ENCODE data around the gene ERCC5.

ERCC5 gene

GRCh38 chr13:102846261-102847015 lies 606 bp downstream of the ERCC5 start:
- DNase-seq = peak; percentile 5

DNA sequence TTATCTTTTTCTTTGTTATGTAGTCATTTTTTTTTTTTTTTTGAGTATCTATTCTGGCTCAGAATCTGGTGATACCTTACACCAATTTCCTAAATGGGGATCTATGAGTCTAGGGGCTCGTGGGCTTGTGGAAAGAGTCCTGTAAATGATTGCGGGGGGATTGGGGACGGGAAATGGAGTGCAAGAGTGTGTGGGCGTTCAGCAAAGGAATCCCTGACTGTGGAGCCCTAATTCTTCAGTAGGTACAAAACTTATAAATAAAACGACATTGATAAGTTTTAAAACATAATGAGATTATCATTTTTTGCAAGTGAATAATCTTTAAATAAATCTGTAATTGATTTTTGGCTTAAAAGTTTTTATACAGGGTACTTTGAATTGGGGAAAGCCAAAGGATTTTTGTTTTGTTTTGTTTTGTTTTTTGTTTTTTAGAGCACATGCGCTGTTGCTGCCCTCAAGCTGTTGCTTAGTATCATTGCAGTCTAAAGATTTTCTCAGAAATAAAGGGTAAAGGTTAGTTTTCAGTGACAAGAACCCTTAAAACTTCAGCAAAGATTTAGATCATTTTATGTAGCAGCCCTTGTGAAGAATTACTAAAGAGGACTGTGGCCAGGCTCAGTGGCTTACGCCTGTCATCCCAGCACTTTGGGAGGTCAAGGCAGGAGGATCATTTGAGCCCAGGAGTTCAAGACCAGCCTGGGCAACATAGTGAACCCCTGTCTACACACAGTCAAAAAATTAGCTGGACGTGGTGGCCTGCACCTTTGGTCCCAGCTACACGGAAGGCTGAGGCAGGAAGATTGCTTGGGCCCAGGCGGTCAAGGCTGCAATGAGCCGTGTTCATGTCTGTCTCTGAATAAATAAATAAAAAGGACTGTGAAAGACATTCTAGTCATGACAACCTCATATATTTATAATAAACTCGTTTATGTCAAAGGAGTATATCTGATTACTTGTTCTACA lies 1.7 kb downstream of the ERCC5 start:
- DNase-seq = peak; percentile 31

- no peak for DNase-seq
Measured at GRCh38 chr13:102848956-102849355, 3.1 kb downstream of the ERCC5 start.

GRCh38 chr13:102852556-102852955 lies 6.7 kb downstream of the ERCC5 start:
- DNase-seq = no peak

GRCh38 chr13:102854675-102855074 lies 8.8 kb downstream of the ERCC5 start:
- DNase-seq = no peak

DNA sequence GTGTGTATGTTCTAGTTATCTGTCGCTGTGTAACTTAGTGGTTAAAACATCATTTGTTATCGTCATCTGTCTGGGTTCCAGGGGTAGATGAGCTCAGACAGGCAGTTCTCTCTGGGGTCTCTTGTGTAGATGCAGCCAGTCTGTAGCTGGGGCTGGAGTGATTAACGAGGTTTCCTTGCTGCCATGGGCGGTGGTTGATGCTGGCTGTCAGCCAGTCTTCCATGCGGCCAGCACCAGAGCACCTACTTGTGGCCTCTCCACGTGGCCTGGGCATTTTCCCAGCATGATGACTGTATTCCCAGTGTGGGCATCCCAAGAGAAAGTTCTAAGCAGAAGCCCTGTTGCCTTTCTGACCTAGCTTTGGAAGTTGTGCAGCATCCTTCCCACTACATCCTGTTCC lies 10.7 kb downstream of the ERCC5 start:
- DNase-seq = no peak

DNA sequence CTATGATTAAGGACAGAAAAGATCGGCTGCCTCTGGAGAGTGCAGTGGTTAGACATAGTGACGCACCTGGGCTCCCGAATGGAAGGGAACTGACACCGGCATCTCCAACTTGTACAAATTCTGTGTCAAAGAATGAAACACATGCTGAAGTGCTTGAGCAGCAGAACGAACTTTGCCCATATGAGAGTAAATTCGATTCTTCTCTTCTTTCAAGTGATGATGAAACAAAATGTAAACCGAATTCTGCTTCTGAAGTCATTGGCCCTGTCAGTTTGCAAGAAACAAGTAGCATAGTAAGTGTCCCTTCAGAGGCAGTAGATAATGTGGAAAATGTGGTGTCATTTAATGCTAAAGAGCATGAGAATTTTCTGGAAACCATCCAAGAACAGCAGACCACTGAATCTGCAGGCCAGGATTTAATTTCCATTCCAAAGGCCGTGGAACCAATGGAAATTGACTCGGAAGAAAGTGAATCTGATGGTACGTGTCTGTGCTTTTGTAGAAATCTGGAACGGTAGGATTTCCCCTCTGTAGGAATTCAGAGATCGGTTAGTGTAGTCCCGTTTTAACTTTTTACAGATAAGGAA lies 16.9 kb downstream of the ERCC5 start:
- DNase-seq = no peak

DNA sequence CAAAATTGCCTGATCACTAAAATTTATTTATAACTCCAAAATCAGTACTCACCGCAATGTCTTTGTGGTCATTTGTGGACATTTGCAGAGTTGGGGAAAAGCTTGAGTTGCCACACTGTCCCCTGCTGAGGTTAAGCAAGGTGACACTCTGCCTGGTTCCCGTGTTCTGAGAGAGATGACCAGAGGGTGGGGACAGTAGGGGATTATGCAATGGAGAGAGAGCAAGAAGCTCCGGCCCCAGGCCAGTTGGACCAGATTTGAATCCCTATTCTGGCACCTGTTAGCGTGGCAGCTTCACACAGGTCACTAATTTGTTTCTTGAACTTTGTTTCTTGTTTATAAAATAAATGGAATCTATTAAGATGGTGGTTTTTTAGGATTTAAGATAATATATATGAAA lies 17.8 kb downstream of the ERCC5 start:
- DNase-seq = no peak

DNA sequence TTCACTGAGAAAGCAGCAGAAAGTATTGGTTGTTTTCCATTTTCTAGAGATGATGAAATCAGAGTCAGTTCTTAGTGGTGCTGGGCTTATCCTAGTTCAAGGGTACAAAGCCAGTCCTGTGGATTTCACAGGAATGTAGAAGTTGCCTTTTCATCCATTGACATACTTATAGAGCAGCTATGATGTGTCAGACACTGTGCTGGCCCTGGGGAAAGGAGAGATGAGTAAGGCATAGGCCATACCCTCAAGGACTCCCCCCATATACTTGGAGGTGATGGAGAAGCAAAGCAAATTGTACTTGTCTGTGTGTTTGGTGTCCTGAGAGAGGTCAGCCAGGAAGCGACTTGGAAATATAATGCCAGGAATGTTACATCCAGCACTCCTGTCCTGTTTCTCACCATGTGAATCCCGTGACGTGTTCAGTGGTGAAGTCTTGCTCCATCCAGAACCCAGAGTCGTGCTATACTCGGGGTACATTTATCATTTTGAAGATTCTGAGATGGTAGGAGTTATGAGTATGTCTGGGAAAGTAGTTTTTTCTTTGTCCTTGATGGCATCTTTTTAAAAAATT lies 22.6 kb downstream of the ERCC5 start:
- no peak for DNase-seq

GRCh38 chr13:102869948-102870676 lies 24.3 kb downstream of the ERCC5 start:
- no peak for DNase-seq

- peak; percentile 63 for DNase-seq
Measured at GRCh38 chr13:102870677-102871415, 25.0 kb downstream of the ERCC5 start.

GRCh38 chr13:102872131-102872530 lies 26.3 kb downstream of the ERCC5 start:
- no peak for DNase-seq

DNA sequence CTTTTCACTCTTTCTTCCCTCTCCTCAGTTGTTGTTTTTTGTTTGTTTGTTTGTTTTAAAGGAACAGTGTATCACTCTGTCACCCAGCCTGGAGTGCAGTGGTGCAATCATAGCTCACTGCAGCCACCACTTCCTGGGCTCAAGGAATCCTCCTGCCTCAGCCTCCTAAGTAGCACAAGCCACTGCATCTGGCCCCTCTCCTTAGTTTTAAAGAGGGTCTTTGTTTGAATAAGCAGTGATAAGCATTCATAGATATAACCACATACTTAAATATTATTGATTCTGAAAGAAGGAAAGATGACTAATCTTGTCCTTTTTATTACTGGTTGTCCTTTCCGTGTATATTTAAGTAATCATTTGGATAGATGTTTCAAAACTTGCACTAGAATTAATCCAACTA lies 26.7 kb downstream of the ERCC5 start:
- no peak for DNase-seq

DNA sequence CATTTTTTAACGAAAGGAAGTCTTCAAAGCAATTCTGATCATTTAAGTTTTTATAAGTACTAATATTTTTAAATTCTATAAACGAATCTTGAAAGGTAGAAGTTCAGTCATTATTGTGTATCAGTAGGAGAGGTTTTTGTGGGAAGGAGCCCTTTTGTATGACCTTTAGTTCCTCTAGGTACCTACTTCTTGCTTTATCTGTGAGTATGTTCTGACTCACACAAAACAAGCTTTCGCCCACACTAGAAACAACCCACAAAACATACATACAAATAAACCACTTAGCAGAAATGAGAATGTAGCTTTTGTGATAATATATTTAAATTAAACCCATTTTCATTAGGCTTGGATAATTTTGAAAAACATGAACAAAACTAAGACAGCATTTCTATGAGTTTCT lies 27.8 kb downstream of the ERCC5 start:
- no peak for DNase-seq

GRCh38 chr13:102875256-102875655 lies 29.4 kb downstream of the ERCC5 start:
- no peak for DNase-seq

DNA sequence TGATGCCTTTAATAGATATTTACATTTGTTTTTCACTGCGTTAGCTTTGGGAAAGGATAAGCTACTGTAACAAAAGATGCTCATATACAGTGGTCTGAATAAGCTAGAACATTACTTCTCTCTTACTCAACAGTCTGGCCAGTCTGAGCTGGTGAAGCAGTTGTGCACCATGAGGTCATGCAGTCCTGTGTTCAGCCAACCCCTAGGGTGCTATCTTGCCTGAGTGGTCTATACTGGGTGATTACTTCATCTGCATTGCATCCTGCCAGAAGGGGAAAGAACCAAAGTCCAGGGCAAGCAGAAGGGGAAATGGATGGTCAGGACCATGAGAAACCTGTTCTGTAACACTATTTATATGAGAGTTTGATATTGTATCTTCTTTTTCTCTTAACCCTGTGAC lies 31.5 kb downstream of the ERCC5 start:
- DNase-seq = no peak

DNA sequence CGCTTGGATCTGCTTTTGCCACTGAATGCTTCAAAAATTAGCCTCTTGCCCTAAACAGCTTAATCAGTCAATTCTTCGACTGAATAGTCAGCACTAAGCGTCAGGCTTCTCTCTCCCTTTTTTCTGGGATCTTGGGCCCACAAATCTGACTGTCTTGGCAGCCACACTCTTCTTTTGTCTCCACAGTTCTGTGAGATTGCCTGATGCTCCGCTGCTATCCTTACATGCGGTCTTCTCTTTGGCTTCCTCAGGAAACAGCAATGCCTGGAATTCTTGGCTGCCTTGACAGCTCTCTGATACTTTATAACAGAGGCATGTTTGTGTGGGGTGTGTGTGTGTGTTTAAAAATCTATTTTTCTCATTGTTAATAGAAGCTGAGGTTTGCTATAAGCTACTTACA lies 32.6 kb downstream of the ERCC5 start:
- DNase-seq = no peak

GRCh38 chr13:102879793-102880499 lies 34.1 kb downstream of the ERCC5 start:
- no peak for DNase-seq

GRCh38 chr13:102881819-102882686 lies 36.2 kb downstream of the ERCC5 start:
- DNase-seq = no peak

DNA sequence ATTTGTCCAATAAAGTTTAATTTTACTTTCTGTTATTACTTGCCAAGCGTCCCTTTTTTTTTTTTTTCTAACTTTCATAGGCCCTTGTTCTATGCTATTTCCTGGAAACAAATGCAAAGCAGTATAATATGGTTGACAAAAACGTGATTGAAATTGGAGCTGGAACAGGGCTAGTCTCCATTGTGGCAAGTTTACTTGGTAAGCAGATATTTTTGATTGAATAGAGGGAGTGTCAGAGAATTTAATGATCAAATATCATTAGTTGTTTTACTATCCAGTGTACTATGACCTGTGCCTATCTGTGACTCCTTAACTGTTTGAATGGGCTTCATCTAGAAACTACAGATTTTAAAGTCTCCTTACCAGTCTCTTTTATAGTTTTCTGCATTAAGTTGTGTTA lies 46.7 kb downstream of the ERCC5 start:
- no peak for DNase-seq

All from NCI-H2227 treated with DMSO at 0.1 percent for 48 hours (cell line).